Effector CD8-positive, alpha-beta T cell (primary cell): ENCODE measurements around the gene SLITRK4.

Experiments used
- DNase-seq: peaks from one replicate; lab custom pipeline; 2025; lab: John Stamatoyannopoulos, UW
- total RNA-seq, 4 experiments: gene quantifications; one replicate each; lab custom pipeline; 2026; lab: John Stamatoyannopoulos, UW

Gene SLITRK4, protein sequence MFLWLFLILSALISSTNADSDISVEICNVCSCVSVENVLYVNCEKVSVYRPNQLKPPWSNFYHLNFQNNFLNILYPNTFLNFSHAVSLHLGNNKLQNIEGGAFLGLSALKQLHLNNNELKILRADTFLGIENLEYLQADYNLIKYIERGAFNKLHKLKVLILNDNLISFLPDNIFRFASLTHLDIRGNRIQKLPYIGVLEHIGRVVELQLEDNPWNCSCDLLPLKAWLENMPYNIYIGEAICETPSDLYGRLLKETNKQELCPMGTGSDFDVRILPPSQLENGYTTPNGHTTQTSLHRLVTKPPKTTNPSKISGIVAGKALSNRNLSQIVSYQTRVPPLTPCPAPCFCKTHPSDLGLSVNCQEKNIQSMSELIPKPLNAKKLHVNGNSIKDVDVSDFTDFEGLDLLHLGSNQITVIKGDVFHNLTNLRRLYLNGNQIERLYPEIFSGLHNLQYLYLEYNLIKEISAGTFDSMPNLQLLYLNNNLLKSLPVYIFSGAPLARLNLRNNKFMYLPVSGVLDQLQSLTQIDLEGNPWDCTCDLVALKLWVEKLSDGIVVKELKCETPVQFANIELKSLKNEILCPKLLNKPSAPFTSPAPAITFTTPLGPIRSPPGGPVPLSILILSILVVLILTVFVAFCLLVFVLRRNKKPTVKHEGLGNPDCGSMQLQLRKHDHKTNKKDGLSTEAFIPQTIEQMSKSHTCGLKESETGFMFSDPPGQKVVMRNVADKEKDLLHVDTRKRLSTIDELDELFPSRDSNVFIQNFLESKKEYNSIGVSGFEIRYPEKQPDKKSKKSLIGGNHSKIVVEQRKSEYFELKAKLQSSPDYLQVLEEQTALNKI
- 0 to 0.27 (median 0.06) reads per million in 4 experiments for total RNA-seq

DNA sequence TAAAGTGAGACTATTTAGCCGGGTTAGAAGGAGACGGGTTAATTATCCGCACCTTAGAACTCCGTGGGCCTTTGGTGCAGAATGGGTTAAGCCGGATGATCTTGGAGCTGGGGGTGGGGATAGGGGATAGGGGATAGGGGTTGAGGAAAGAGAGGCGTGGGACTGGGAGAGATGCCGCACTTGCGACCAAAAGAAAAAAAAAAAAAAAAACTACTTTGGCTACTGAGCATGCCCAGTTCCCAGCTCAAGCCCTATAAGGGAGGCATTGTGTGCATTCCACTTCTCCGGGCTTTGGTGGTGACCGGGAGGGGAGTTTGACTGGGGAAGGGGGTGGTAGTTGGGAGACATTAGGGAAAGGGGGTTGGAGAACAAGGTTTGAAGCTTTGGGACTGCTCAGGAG is at the start of gene SLITRK4:
TSS of gene SLITRK4 (minus strand) at position 187 of the 400 bp plus-strand sequence. CDS start 4,993 bp downstream, outside the sequence.
- no peak for DNase-seq

DNA sequence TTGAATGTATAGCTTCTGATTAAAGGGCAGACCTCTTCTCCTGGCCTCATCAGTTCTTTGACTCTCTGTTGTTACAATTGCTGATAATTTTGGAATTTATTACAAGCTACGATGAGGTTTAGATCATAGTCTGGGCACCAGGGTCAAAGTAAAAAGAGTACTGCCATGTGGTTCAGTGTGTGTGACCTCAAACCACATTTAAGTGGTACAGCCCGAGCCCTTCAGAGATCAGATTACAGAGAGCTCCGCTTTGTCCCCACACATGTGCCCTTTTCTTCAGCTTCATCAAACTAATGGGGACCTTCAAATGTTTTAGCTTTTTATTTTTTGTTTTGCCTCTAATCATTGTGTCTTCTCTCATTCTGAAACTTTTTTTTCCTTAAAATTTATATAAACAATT is 47.6 kb upstream of the SLITRK4 start:
- DNase-seq = no peak

- DNase-seq = no peak
Measured at GRCh38 chrX:143674926-143675325, 39.0 kb upstream of the SLITRK4 start.

- DNase-seq = no peak
Measured at GRCh38 chrX:143669395-143669794, 33.5 kb upstream of the SLITRK4 start.

GRCh38 chrX:143664302-143664701 is 28.4 kb upstream of the SLITRK4 start:
- no peak for DNase-seq

- DNase-seq = no peak
Measured at GRCh38 chrX:143663755-143664154, 27.9 kb upstream of the SLITRK4 start.

GRCh38 chrX:143661286-143661685 is 25.4 kb upstream of the SLITRK4 start:
- DNase-seq = no peak

GRCh38 chrX:143648705-143649104 is 12.8 kb upstream of the SLITRK4 start:
- no peak for DNase-seq

- DNase-seq = no peak
Measured at GRCh38 chrX:143642426-143642825, 6.5 kb upstream of the SLITRK4 start.

DNA sequence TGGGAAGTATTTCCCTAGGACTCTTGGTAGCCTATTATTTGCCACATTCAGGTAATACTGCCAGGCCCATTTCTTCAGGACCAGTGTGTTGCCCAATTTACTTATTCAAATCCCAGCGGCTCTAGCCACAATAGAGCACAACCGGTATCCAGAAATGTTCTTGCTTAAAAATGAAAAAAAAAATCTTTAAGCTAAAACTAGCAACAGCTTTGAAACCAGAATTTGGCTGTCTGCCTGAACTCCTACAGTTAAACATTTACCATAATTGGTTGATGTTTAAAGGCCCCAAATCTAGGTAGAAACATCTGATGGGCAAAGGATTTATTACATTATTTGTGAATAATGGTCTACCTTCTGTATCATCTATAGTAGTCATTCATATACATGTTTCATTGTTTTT is 930 bp upstream of the SLITRK4 start:
- DNase-seq = no peak

GRCh38 chrX:143634663-143635455 is 1.0 kb downstream of the SLITRK4 start:
- no peak for DNase-seq

GRCh38 chrX:143634309-143634662 is 1.6 kb downstream of the SLITRK4 start:
- DNase-seq = no peak

DNA sequence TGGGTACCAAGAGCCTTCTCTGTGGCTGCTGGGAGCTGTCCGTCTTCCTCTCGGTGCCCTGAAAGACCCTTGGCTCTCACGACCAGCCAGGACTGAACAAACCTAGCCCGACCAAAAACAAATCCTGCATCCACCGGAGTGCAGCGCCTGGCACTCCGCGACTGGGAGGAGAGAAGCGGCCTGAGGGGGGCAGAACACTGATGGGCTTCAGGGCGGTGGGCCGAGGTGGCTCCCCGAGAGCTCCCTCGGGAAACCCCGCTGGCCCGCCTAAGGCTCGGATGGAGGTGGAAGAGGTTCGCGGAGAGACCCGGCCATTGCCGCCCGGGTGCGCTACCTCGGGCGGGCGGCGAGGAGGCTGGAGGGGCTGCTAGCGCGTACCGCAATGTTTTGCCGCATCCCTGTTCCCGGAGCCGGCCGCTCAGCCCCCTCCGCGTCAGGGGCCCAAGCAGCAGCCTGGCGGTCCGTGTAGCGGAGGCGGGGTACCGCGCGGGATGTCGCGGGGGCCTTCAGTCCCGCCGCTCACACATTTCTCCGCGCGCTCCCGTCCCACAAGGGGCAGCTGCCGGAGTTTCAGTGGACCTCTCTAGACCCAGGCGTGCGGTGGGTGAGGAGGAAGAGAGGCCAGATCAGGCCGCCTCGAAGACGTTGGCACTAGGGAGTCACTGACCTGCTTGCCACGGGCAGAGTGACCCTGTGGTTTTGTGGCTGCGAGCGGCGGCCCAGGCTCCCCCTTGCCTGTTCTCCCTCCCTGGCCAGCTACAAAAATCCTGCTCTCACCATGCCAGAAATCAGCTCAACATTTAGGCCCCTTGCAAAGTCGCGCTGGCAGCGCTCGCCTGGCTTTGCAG is 2.2 kb downstream of the SLITRK4 start:
- no peak for DNase-seq

- DNase-seq = no peak
Measured at GRCh38 chrX:143632625-143633410, 3.1 kb downstream of the SLITRK4 start.

GRCh38 chrX:143623657-143624056 is 12.2 kb downstream of the SLITRK4 start:
- no peak for DNase-seq

GRCh38 chrX:143621276-143621675 is 14.6 kb downstream of the SLITRK4 start:
- DNase-seq = no peak

DNA sequence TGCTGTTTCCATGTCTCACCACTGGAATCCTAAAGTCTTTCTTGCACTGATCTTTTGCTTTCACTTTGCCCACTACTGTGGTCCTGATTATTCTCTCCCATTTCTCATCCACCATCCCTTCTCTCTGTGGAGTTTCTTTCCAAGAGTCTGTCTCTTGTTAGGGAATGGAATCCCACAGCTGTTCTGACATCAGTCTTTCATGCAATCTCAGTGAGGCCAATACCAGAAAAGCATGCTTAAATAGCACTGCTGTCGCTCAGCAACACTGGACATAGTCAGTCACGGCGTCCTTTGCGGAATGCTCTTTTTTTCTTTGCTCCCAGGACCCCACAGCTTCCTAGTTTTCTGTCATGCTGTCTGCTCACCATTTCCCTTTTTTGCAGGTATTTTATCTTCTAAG is 20.1 kb downstream of the SLITRK4 start:
- DNase-seq = no peak

GRCh38 chrX:143601809-143602208 is 34.1 kb downstream of the SLITRK4 start:
- DNase-seq = no peak

- no peak for DNase-seq
Measured at GRCh38 chrX:143581240-143581639, 54.7 kb downstream of the SLITRK4 start.

DNA sequence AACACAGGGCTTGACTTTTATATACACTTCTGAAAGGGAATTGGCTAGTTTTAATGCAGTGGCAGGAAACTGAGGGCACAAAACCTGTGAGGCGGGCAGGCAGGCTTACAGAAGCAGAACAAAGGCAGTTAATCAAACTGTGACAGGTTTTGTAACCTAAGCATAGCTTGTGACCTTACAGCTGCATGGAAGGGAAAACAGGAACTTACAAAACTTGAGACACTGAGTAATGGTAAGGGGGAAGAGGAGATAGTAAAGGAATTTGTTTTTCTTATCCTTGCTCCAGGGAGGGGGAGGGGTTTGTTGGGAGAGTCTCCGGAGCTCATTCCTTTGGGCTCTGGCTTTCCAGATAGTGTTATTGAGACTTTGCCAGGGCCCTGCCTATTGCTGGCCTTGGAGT is 55.6 kb downstream of the SLITRK4 start:
- no peak for DNase-seq
